Measurements from ENCODE around the gene RALGPS1. TPM values are rescaled to one million over a fixed set of nuclear protein-coding genes. Genes with fewer than 3 reads are reported as not detected.

RALGPS1 gene
- total and polyA plus RNA-seq, 2 donors (not counting 1 experiment from before 2014, with no cell fraction given), result 19.7 to 39.9 TPM

DNA sequence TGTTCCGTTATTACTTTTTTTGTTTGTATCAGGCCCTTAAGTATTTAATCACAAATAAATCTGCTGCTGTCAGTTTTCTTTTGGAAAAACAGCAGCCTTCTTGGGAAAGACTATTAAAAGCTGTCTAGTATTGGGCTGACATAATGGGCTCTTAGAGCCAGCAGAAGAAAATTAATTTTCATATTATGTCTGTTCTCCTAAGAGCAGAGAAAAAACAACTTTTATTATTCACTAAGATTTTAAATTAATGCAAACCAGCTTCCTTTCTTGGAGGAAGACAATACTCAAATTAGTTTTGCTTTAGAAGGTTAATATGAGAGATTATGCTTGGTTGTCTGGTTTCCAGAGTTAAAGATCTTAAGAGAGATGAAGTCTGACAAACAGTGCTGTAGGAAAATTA, 319.4 kb downstream of the RALGPS1 start:
- no CpG with 5 or more reads among the region's 1 CpG for WGBS (ENCODE audit: insufficient coverage)
- TF ChIP-seq, protein P1, sequence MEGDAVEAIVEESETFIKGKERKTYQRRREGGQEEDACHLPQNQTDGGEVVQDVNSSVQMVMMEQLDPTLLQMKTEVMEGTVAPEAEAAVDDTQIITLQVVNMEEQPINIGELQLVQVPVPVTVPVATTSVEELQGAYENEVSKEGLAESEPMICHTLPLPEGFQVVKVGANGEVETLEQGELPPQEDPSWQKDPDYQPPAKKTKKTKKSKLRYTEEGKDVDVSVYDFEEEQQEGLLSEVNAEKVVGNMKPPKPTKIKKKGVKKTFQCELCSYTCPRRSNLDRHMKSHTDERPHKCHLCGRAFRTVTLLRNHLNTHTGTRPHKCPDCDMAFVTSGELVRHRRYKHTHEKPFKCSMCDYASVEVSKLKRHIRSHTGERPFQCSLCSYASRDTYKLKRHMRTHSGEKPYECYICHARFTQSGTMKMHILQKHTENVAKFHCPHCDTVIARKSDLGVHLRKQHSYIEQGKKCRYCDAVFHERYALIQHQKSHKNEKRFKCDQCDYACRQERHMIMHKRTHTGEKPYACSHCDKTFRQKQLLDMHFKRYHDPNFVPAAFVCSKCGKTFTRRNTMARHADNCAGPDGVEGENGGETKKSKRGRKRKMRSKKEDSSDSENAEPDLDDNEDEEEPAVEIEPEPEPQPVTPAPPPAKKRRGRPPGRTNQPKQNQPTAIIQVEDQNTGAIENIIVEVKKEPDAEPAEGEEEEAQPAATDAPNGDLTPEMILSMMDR (IDR thresholded peaks at IDR 0.05), result no peak
- no peak for TF ChIP-seq EZH2 (IDR thresholded peaks at IDR 0.05; ENCODE audit: borderline replicate concordance, insufficient read depth, low read depth, low read length, poor library complexity, severe bottlenecking)
- H3K27ac ChIP-seq (ENCODE audit: low read length in 2 of 2), result no peak overlapping the region
- Mint-ChIP-seq H3K4me3 (no peak overlapping the region), H3K27ac (no peak overlapping the region), H3K27me3 (no peaks in the 10 kb centered on the region), H3K9me3 (ENCODE audit: insufficient read depth) (no peaks in the 10 kb centered on the region), H3K4me1 (no peaks in the 10 kb centered on the region)
- DNase-seq (no peak), ATAC-seq (ENCODE audit: low read depth) (no peak)
- ChIA-PET POLR2A (no interaction called here), CTCF (no interaction called here)
- H3K9ac ChIP-seq (ENCODE audit: low read length), result no peak overlapping the region
- H3K27me3 ChIP-seq (replicated peaks in 1 of 4; ENCODE audit: control extremely low read depth in 1 of 4, control insufficient read depth in 3 of 4, insufficient read depth in 4 of 4, low read length in 3 of 4), result no peaks in the 10 kb centered on the region
- intact Hi-C loops (cut with micrococcal nuclease), result no loop called here
- no peaks in the 10 kb centered on the region for H3K9me3 ChIP-seq (ENCODE audit: control extremely low read depth in 1 of 3, control insufficient read depth in 2 of 3, insufficient read depth in 1 of 3, low read length in 2 of 3)
- H3K4me3 ChIP-seq (ENCODE audit: control extremely low read depth in 1 of 5, extremely low read depth in 1 of 5, insufficient read depth in 1 of 5, low read depth in 2 of 5, low read length in 4 of 5), result no peak overlapping the region
- no peaks in the 10 kb centered on the region for H4K20me1 ChIP-seq (ENCODE audit: control insufficient read depth, insufficient read depth, low read length, poor library complexity, severe bottlenecking)
- H3K4me2 ChIP-seq (replicated peaks; ENCODE audit: low read depth, low read length, poor library complexity, severe bottlenecking), result no peak overlapping the region
- no peaks in the 10 kb centered on the region for H3K79me2 ChIP-seq (ENCODE audit: control insufficient read depth, insufficient read depth, low read length)
- H3K4me1 ChIP-seq (ENCODE audit: control insufficient read depth in 2 of 2, insufficient read depth in 2 of 2, low read length in 2 of 2), result no peaks in the 10 kb centered on the region
- H2AFZ ChIP-seq (ENCODE audit: insufficient read depth, low read depth, low read length, poor library complexity, severe bottlenecking), result no peak overlapping the region
- H3K36me3 ChIP-seq (replicated peaks in 1 of 2; ENCODE audit: control extremely low read depth in 1 of 2, control insufficient read depth in 1 of 2, extremely low read depth in 1 of 2, insufficient read depth in 2 of 2, low read length in 1 of 2), result no peaks in the 10 kb centered on the region

DNA sequence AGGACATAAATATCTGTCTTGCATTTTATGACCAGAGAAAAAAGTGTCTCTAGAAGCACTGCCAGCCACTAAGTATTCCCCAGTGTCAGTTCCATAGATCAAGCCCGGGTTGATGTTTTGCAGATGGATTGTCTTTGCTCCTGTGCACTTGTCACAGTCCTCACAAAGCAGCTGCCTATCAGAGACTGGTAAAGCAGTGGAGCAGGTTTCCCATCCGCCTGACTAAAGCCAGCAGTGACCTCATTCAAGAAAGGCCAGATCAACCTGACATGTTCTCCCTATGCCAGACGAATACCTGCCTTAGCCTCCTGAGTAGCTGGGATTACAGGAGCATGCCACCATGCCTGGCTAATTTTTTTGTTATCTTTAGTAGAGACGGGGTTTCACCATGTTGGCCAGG, 323.2 kb downstream of the RALGPS1 start:
- H3K4me2 ChIP-seq (replicated peaks; ENCODE audit: low read depth, low read length, poor library complexity, severe bottlenecking), result no peak overlapping the region
- no peak overlapping the region for H3K4me3 ChIP-seq (ENCODE audit: control extremely low read depth in 1 of 5, extremely low read depth in 1 of 5, insufficient read depth in 1 of 5, low read depth in 2 of 5, low read length in 4 of 5)
- intact Hi-C loops (cut with micrococcal nuclease), result no loop called here
- WGBS (ENCODE audit: insufficient coverage), result 93% methylated on average over 4 of the region's 4 CpGs
- H3K9ac ChIP-seq (ENCODE audit: low read length), result no peak overlapping the region
- no peak overlapping the region for H2AFZ ChIP-seq (ENCODE audit: insufficient read depth, low read depth, low read length, poor library complexity, severe bottlenecking)
- Mint-ChIP-seq H3K27ac (no peak overlapping the region), H3K4me1 (no peaks in the 10 kb centered on the region), H3K4me3 (no peak overlapping the region), H3K27me3 (no peaks in the 10 kb centered on the region), H3K9me3 (ENCODE audit: insufficient read depth) (no peaks in the 10 kb centered on the region)
- H3K4me1 ChIP-seq (ENCODE audit: control insufficient read depth in 2 of 2, insufficient read depth in 2 of 2, low read length in 2 of 2), result no peaks in the 10 kb centered on the region
- H3K27ac ChIP-seq (ENCODE audit: low read length in 2 of 2), result no peak overlapping the region
- ATAC-seq (ENCODE audit: low read depth) (no peak), DNase-seq (no peak)
- H3K79me2 ChIP-seq (ENCODE audit: control insufficient read depth, insufficient read depth, low read length), result no peaks in the 10 kb centered on the region
- no peaks in the 10 kb centered on the region for H3K36me3 ChIP-seq (replicated peaks in 1 of 2; ENCODE audit: control extremely low read depth in 1 of 2, control insufficient read depth in 1 of 2, extremely low read depth in 1 of 2, insufficient read depth in 2 of 2, low read length in 1 of 2)
- no peak for TF ChIP-seq EZH2 (IDR thresholded peaks at IDR 0.05; ENCODE audit: borderline replicate concordance, insufficient read depth, low read depth, low read length, poor library complexity, severe bottlenecking)
- TF ChIP-seq, protein P1 (IDR thresholded peaks at IDR 0.05), result no peak
- ChIA-PET POLR2A (no interaction called here), CTCF (interaction anchor here (1.2 kb wide), 1 partner anchor 11 kb away, joined by 3 read pairs; no protein-coding TSS in a partner anchor)
- no peaks in the 10 kb centered on the region for H3K9me3 ChIP-seq (ENCODE audit: control extremely low read depth in 1 of 3, control insufficient read depth in 2 of 3, insufficient read depth in 1 of 3, low read length in 2 of 3)
- no peaks in the 10 kb centered on the region for H4K20me1 ChIP-seq (ENCODE audit: control insufficient read depth, insufficient read depth, low read length, poor library complexity, severe bottlenecking)
- H3K27me3 ChIP-seq (replicated peaks in 1 of 4; ENCODE audit: control extremely low read depth in 1 of 4, control insufficient read depth in 3 of 4, insufficient read depth in 4 of 4, low read length in 3 of 4), result no peaks in the 10 kb centered on the region

All from B cell (primary cell).